ENCODE data around the gene SMOC1. TPM values are rescaled to one million over a fixed set of nuclear protein-coding genes. Genes with fewer than 3 reads are reported as not detected.

The SMOC1 gene
- total RNA-seq, 1 donor from 2014 or later = 0.10 TPM

DNA sequence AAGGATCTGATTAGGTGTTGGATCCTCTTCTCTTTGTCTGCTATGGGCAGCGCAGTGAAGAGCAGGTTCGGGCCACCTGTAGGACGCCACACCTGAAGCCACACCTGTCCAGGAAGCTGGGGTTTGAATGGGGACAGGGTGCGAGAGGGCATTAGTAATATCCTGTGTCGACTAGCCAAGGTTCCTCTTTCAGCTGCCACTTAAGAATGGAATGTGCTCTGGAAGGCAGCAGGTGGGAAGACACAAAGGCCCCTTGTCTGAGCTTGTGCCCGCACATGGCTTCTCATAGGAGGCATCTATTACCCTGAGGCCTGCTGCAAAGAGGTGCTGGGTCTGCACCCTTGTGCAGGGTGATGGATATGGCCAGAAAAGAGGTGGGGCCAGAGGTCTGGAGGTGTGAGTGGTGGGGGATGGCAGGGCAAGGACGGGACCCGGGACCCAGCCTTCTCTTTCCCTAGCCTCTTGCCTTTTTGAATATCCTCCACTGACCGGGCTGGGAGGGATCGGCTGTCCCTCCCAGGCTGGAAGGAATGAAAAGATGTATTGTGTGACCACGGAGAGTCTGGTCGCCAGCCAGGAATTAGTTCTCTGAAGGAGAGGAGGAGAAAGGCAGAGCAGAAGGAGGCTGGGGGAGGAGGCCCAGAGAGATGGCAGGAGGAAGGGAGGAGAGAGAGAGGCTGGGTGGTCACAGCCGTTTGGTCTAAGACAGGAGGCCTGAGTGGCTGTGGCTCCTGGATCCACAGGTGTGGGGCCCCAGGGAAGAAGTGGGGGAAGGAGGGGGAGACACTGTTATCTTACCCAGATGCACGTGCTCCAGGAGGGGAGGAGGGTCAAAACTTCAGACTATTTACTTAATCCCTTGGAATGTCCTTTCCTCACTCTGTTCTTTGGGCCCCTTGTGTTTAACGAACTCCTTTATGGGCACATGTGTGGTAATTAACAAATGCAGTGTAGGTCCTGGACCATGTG is 101.5 kb downstream of the SMOC1 start:
- DNase-seq (ENCODE audit: low read depth) = no peak

GRCh38 chr14:69982220-69982839 is 103.1 kb downstream of the SMOC1 start:
- no peak for DNase-seq (ENCODE audit: low read depth)

- no peak for DNase-seq (ENCODE audit: low read depth)
These were observed 103.7 kb downstream of the SMOC1 start for GRCh38 chr14:69982886-69983285.

DNA sequence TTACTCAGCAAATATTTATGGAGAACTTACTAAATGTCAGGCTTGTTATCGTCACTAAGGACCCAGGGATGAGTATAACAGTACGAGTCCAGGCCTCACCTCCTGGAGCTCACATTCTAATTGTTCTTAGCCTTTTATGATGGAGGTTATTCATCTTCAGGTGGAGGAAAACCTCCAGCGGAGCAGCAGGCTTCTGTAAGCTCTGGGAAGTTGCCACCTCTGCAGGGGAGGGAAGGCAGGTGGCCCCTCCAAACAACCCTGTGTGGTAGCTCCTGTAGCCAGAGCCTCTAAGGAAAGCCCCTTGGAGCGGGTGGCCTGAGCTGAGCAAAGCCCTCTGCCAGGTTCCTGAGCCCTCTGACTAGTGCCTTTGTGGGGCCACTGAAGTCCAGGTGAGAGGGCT is 104.1 kb downstream of the SMOC1 start:
- no peak for DNase-seq (ENCODE audit: low read depth)

DNA sequence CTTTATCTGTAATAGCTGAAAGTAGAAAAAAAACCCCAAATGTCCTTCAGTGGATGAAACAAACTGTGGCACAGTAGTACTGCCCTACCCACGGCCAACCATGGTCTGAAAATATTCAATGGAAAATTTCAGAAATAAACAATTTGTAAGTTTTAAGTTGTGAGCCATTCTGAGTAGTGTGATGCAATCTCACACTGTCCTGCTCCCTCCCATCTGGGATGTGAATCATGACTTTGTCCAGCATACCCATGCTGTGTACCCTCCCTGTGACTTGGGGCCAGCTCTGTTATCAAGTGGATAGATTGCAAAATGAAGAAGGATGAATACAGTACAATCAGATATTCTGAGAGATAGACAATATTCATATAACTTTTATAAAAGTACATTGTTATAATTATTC is 106.2 kb downstream of the SMOC1 start:
- peak; percentile 18 for DNase-seq (ENCODE audit: low read depth)

GRCh38 chr14:69986336-69986735 is 107.1 kb downstream of the SMOC1 start:
- DNase-seq (ENCODE audit: low read depth) = no peak

- no peak for DNase-seq (ENCODE audit: low read depth)
These were observed 108.3 kb downstream of the SMOC1 start for GRCh38 chr14:69987406-69988121.

- DNase-seq (ENCODE audit: low read depth) = no peak
These were observed 109.8 kb downstream of the SMOC1 start for GRCh38 chr14:69988979-69989378.

DNA sequence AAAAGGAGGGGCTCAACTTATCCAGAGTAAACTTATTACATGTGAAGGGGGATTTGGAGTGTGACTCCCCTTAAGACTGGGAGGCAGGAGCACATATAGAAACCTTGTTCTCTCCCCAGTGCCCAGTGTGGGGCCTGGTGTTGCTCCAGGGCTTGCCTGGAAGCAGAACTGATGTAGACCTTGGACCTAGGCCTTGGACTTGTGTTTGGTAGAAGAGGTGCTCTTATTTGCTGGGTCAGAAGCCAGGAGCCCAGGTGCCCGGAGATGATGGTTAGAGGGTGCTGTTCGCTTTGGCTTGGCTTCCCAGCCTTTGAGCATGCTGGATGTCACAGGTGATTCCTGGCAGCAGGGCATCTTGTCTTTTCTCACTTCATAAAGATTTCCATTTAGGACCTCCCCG is 110.4 kb downstream of the SMOC1 start:
- DNase-seq (ENCODE audit: low read depth) = no peak

GRCh38 chr14:69990323-69990722 is 111.1 kb downstream of the SMOC1 start:
- no peak for DNase-seq (ENCODE audit: low read depth)

DNA sequence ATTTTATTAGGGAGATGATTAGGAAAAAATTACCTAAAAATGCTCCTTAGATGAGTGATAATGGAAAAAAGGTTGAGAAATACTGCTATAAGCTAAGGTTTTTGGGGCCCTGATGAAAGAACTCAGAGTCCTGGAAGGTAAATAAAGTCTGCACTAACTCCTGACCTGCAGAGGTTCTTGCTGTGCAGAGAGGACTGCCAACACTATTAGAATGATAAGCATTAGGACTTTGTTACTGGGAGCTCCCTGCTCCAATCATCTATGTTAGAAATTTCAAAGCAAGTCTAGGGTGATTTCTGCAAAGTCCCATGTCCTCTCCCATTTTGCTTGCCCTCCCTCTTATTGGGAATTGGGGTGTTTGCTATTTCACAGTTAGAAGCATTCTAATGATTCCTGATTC is 112.2 kb downstream of the SMOC1 start:
- DNase-seq (ENCODE audit: low read depth) = no peak

DNA sequence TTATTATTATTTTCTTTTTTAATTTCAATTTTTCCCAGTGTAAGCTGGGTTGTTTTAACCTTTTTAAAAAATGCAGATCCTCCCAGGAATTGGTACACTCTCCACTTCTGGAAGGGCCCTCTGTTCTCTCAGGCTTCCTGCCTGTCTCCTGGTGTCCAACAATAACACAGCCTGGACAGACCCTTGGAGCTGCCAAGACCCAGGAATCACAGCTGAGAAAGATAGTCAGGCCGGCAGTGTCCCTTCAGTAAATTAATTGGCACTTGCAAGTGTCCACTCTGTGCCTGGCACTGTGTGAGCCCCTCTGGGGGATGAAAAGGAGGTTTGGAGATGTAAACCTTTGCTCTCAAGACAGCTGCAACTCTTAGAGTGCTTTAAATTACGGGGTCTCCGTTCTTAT is 113.3 kb downstream of the SMOC1 start:
- no peak for DNase-seq (ENCODE audit: low read depth)

GRCh38 chr14:69993326-69993725 is 114.1 kb downstream of the SMOC1 start:
- DNase-seq (ENCODE audit: low read depth) = no peak

DNA sequence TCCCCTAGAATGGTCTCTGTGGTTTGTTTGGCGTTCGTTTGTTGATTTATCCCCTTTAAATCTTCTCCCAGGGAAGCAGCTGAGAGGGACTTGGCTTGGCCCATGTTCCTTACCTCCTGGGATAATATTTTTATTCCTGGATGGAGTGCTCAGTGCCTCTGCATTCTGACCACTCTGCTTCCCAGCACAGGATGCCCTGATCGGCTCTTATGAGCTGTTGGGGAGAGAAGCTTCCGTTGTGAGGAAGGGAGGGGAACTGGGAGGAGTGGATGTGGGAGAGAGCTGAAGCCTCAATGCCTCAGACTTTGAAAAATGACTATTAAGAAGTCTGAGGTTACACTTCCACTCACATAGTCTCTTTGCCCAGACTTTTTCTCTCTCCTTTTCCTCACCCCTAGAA is 114.8 kb downstream of the SMOC1 start:
- DNase-seq (ENCODE audit: low read depth) = no peak

GRCh38 chr14:69996216-69996615 is 117.0 kb downstream of the SMOC1 start:
- peak; percentile 53 for DNase-seq (ENCODE audit: low read depth)

- DNase-seq (ENCODE audit: low read depth) = peak; percentile 90
These were observed 118.6 kb downstream of the SMOC1 start for GRCh38 chr14:69997849-69998248.

- DNase-seq (ENCODE audit: low read depth) = peak; percentile 91
These were observed 120.1 kb downstream of the SMOC1 start for GRCh38 chr14:69999261-69999674.

- DNase-seq (ENCODE audit: low read depth) = peak; percentile 93
These were observed 121.4 kb downstream of the SMOC1 start for GRCh38 chr14:70000601-70001000.

DNA sequence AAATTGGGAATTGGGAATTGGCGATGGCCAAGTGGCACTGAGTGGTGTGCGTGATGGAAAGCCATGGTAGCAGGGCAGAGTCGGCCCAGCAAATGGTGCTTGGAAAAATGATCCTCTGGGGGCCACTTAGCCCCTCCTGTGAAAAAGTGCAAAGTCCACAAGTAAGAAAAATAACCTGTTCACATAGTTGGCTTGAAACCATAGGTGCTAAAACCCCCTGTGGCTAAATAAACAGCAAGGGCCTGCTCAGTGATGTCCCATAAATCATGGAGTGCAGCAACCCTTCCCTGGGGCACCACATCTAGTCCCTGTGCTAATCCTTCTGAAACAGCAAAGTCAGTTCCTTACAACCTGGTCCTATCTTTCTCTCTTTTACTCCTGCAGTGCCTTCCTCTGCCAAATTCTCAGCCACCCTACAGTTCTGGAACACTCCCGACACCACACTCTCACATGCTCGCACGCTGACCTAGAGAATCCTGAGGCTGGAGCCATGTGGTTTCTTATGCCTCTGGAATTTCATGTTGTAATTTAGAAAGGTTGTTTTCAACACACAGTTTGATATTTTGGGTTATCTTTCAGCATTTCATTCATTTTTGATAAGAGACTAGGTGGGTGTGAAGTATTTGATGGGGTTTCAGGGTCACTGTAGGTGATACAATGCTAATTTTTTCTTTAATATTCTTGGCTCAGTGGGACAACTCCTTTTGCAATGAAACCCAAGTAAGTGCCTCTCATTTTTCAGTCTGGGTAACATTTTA is 123.6 kb downstream of the SMOC1 start:
- no peak for DNase-seq (ENCODE audit: low read depth)

DNA sequence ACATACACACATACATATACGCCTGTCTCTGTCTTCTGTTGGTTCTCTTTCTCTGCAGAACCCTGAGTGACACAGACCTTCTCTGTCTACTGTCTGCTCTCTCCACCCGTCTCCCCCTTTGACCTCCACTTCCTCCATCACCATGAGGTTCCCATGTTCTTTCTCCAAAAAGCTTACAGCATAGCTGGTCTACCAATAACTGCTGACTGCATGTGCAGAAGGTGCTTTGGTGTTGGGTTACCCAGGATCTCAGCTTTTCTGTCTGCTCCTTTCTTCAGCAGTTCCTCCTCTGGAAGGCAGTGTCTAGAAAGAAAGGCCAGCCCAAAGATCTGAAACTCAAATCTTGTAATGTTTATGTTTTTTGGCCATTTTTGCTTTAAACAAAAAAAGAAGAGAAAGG is 125.6 kb downstream of the SMOC1 start:
- no peak for DNase-seq (ENCODE audit: low read depth)

- DNase-seq (ENCODE audit: low read depth) = no peak
These were observed 126.1 kb downstream of the SMOC1 start for GRCh38 chr14:70005281-70005805.

DNA sequence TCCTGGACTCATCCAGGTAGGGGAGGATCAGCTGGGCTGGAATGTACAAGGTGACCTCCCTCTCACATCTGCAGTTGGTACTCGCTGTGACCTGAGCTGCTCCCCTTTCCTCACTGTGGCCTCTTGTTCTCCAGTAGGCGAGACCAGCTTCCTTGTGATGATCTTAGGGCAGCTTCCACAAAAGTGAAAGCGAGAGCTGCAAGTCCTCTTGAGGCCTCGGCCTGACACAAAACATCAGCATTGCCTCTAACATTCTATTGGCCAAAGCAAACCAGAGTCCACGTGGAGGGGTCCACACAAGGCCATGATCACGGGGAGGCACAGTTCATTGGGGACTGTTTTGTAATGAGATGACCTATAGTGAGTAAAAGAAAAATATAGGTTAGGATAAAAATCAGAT is 127.5 kb downstream of the SMOC1 start:
- DNase-seq (ENCODE audit: low read depth) = no peak

Measured in renal cortical epithelial cell (primary cell).